Measurements from ENCODE around the gene SIRT7.

The SIRT7 gene

DNA sequence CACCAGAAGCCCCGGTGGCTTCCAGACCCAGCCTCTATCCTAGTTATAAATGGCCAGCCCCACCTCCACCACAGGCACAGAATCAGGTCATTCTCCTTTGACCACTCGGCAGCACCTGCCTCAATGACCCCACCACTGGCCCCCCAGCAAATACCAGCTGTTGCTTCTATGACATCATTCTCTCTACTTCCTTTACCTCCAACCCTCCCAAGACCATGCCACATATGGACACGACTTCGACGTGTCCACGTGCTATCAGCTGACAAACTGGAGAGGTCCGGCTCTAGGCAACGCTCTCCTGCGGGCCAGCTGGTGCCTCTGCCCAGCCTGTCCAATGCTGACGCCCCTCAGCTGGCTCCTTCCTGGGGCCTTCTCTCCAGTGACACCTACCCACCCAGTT, 32.5 kb downstream of the SIRT7 start:
- no peak for DNase-seq

GRCh38 chr17:81884968-81885367, 33.0 kb downstream of the SIRT7 start:
- no peak for DNase-seq

- no peak for DNase-seq
Observed at GRCh38 chr17:81884520-81884919, 33.5 kb downstream of the SIRT7 start.

- DNase-seq, result no peak
Observed at GRCh38 chr17:81879121-81879520, 38.9 kb downstream of the SIRT7 start.

- DNase-seq, result no peak
Observed at GRCh38 chr17:81878294-81878693, 39.7 kb downstream of the SIRT7 start.

DNA sequence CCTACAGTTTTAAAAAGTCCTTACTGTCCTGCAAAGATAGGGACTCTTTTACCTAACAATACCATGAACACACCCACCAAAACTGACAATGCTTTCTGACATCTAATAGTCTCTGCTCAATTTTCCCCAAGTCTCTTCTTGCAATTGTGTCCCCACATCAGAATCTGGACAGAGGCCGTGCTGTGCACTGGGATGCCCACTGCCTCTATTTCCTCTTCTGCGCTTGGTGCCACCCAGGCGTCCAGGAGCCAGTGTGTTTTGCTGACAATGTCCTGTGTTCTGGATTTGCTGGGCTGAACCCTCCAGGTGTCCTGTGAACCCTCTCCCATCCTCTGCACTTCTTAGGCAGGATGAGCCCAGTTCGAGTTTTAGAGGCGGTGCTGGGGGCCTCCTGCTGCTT, 40.4 kb downstream of the SIRT7 start:
- no peak for DNase-seq

DNA sequence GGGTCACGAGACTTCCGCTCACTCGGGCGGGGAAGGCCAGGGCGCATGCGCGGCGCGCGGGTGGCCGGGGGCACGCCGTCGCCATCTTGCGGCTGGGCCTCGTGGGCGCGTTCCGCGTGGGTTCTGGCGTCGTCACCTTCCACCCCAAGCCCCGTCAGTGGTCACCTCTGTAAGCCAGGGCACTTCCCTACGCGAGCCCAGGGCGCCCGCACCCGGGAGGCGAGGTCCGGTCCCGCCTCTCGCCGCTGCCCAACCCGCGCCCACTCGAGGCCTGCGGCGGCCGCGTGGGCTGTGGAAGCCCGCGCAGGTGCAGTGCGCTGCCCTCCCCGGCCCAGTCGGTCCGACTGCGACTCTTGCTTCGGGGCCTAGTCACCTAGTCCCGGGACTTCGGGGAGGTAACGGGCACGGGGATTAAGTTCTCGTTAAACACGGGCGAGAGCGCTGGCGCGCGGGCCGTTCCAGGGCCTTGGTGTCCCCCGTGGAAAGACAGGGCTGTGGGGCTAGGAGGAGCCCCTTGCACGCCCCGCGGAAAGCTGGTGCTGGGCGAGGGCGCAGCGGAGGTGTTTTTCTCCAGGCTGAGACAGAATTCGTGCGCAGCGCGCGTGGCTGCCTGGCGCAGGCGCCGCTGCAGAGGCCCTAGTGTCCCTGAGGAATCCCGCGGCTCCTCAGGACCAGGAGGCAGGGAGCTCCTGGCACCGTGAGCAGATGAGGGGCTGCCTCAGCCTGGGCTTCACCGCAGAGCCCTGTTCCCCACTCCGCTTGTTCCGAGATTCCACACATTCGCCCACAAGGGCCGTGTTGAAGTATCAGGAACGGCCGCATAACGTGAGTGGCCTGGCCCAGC, 46.4 kb downstream of the SIRT7 start:
- DNase-seq, result peak; percentile 96

DNA sequence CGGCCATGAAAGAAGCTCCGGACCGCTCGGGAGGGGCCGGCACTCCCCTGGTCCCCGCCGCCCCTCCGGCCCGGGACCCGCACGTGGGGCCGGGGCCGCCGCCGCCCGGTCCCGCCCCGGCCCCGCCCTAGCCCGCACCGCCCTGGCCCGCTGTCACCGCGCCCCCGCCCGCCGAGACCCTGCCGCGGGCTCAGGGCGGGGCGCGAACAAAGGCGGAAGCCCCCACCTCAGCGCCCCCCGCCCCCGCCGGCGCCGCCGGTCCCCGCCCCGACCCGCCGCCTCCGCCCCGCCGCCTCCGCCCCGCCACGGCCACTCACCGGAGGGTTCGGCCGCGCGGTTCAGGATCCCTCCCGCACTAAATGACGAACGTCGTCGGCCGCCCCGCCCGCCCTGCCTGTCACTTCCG, 47.0 kb downstream of the SIRT7 start, which contains the start of gene ARHGDIA:
TSS of gene ARHGDIA (minus strand) at position 357 of the 406 bp plus-strand sequence. CDS start 1,407 bp downstream, outside the sequence.
- no peak for DNase-seq

DNA sequence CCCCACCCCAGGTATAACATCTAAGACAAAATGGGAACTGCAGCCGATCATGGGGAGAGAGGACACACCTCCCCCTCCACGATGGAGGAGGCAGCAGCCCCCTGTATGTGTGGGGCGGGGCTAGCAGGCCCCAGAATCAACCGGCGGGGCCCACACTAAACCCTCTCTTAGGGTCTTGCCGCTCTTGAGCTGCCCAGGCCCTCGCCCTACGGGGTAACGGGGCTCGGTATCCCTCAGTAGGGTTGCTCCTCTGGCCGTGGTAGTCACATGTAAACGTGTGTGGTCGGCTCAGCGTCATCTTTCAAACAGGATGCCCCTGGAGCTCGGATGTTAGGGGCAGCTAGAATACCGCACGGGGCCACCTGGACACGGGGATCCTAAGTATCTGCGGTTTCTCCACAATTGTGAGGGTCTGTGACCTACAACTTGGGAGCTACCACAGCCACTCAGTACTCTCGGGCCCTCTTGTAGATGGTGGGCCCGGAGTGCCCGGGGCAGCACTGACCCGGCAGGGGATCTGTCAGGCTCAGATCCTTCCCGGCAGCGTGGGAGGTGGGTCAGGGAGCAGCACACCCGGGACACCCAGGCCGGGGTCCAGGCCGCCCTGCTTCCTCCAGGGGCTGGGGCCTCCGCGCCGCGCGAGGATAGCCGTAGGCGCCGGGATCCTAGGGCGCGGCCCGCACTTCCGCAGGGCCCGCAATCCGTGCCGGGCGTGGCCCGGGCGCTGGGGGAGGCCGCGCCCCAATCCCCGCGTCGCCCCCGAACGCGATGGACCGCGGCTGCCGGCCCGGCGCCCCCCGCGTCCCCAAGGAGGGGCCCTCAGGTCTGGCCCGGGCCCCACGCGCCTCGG, 47.6 kb downstream of the SIRT7 start:
- peak; percentile 47 for DNase-seq

DNA sequence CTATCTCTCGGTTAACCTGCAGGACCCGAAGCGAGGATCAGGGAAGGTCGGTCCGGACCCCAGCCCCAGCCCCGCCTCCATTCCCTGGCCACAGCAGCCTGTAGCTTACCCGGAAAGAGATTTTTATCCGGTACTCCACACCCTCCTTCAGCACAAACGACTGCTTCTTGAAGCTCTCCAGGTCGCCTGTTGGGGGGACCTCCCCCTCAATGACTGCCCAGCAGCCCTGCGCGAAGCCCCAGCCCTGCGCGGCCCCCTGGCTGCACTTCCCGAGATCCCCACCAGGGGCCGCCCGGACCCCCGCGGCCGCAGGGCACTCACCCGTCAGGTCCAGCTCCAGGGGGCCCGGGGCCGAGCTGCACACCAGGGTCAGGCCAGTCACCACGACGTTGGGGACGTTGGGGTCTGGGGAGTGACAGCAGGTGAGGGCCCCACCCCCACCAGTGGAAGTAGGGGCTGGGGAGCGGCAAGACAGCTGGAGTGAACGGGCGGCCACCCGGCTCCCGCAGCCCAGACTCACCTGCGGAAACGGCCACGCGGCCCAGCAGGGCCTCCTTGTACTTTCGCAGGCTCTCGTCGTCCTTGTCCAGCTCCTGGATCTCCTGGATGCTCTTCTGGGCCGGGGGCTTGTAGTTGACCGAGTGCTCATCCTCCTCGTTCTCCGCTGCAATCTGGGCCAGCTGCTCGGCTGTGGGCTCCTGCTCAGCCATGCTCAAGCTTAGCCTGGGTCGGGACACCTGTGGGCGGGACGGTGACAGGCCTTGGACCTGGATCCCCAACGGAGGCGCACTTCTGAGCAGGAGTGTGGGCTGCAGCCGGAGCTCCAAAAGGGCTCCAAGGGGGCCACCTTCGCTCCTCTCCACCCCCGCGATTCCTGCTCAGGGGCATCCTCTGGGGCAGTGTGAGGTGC, 48.5 kb downstream of the SIRT7 start:
- peak; percentile 42 for DNase-seq

DNA sequence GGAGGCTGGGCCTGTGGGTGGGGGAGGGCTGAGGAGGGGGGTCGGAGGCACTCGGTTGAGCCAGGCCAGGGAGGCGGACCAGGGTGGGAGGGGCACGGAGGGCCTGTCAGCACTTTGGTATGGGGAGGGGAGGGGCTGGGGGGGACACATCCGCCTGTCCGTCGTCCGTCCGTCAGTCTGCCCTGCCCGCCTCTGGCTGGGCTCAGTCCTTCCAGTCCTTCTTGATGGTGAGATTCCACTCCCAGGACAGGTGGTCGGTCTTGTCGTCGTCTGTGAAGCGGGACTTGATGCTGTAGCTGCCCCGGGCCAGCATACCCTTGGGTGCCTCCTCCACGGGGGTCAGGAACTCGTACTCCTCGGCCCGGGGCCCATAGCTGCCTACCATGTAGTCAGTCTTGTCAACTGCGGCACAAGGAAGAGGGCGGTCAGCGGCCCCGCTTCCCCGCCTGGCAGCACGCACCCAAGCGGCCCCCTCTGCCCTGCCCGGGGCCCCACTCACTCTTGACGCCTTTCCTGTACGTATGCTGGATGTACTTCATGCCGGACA, 49.2 kb downstream of the SIRT7 start:
- DNase-seq, result no peak

- DNase-seq, result no peak
Observed at GRCh38 chr17:81867991-81868673, 49.8 kb downstream of the SIRT7 start.

DNA sequence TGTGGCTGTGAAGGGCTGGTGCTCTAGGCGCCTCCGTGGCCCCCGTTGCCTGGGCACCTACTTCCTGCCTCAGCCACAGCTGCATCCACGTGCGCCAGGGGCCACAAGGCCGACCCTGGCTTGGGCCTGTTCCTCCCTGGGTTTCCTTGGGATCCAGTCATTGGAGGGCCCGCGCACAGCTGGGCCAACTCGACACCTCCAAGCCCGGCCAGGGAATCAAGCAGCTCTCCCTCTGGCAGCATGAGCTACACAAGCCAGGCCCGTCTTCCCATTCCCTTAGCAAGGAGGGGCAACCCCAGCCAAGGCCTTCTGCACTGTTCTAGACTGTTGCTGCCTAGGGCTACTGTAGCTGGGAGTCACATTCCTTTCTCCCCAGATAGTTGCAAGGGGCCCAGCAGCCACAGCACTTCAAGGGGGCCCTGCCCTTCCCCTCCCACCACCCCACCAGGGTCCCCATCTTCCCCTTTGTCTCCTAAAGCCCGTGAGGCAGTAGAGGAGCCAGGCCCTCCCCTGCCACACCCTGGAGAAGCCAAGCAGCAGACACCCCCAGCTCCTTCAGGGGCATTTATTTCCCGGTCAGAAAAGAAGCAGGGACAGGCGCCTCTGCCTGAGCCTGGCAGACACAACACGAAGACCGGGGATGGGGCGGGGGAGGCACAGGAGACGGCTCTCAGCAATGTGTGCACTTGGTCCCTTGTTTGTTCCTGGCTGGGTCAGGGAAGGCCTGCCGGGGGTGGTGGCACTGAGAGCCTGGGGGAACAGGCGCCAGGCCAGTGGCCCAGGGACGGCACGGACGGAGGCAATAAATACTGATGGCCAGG, 50.6 kb downstream of the SIRT7 start:
- peak; percentile 44 for DNase-seq

DNA sequence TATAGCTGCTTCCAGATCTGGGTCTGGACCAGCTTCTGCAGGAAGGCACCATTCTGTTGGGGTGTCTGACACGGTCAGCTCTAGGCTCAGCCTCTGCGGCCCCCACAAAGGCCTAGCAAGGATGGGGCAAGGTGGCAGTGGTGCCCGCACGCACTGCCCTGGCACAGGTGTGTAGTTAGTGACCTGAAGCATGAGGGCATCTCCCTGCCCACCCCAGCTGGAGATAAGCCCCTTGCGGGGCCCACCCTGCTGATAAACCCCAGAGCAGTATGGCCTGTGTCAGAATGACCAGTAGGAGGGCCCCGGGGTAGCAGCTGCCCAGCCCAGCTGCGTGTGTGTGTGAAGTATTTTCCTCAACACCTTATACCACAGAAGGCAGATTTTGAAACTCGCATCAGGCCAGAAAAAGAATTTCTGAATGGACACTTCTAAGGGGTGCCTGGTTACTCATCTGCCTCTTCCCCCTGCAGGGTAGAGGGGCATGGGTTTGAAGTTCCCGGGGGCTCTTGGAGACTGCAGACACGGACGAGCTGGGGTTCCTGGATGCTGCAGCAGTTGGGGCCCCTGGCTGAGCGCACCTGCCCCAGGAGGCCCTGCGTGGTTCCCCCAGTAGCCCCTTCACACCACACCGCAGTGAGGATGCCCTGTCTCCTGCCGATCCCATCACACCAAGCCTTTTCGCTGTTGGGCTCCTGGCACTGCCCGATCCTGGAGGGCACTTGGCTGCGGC, 51.4 kb downstream of the SIRT7 start:
- peak; percentile 30 for DNase-seq

DNA sequence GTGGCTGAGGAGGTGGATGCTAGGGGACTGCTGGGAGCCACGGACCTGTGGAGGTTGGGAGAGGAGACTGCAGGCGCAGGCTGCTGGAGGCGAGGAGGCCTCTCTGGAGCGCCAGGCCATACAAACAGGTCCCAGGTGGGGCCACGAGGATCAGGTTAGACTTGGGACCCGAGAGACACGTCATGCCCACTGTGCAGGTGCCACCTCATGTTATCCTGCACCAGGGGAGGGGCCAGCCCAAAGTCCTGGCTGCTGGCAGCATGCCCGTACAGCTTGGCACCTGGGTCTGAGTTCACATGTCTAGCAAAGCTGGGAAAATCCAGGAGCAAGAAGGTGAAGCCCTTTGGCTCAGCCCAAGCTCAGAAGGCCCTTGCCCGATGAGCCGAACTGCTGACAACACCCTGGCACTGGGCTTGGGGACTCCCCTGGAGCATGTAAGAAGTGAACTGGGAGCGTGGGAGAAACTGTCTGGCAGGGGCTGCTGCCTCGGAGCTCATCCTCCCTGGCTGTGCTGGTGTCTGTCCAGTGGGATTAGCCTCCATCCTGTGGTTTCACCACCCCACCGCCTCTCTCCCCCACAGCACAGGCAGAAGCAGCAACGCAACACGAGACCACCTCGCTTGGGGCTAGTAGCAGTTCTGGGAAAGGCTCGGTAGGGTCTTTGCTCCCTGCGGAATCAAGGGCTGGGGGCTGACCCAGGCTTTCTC, 52.1 kb downstream of the SIRT7 start:
- DNase-seq, result no peak

DNA sequence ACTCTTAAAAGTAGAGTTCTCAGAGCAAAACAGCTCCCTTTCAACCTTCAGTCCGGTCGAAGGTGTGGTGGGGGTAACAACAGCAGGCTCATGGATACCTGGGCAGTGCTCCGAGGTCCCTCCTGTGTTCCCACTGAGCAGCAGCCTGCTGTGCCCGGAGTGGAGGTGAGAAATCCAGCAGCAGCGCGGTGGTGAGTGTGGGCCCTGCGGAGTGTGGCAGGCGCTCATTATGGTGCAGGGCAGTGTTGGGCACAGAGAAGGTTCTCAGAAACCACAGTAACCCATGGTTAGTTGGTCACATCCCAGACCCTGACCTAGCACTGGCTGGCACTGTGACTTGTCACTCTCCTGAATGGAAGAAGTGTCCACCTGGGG, 52.6 kb downstream of the SIRT7 start:
- DNase-seq, result no peak

GRCh38 chr17:81863833-81864768, 53.9 kb downstream of the SIRT7 start:
- no peak for DNase-seq

DNA sequence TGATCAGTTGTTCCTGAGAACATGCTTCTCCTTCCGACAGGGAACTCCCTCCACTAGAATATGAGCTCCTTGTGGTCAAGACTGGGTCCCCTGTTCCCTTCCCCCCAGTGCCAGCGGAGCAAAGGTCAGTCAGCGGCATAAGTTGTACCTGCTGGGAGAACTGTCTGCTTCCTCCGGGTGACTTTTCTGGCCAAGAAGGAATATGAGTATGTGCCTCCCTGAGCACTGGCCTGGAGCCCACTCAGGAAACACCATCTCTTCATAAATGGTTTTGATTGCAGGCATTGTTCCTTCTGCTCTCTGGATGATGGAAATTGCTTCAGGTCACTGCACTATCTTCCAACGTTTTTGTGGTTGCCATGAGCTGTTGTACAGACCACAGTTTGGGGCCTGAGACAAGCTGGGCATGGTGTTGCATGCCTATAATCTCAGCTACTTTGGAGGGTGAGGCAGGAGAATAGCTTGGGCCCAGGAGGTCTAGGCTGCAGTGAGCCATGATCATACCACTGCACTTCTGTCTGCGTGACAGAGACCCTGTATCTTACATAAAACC, 54.8 kb downstream of the SIRT7 start:
- no peak for DNase-seq

All from activated CD4-positive, alpha-beta T cell treated with anti-CD3 and anti-CD28 coated beads, Interleukin-2, amount 50 U/mL, for 16 hours (primary cell).